Cardiac muscle cell (in vitro differentiated cells and primary cell): ENCODE measurements around the gene GHRHR. TPM values are rescaled to one million over a fixed set of nuclear protein-coding genes. Genes with fewer than 3 reads are reported as not detected.

Source experiments
- DNase-seq, 2 donors: peaks; one replicate each; pipeline versions ENCODE4 v3.0.0 to v3.0.0-alpha.2; 2010 to 2017; ENCODE audit warnings: low read depth in 1 of 2, low spot score in 1 of 2
- H3K27ac ChIP-seq: fragments of 200-600 bp; sonication (generic); 2 replicates; pipeline ENCODE4 v1.5.1; 2016
- H3K27me3 ChIP-seq: fragments of 200-600 bp; sonication (generic); 2 replicates; pipeline ENCODE4 v1.6.0; 2016; ENCODE audit warnings: control low read depth
- H3K36me3 ChIP-seq: fragments of 200-600 bp; sonication (generic); 2 replicates; pipeline ENCODE4 v1.5.1; 2016; ENCODE audit warnings: control low read depth
- H3K4me1 ChIP-seq: fragments of 200-600 bp; sonication (generic); 2 replicates; pipeline ENCODE4 v1.8.1; 2017; ENCODE audit warnings: low read depth, mild to moderate bottlenecking, mixed run types
- H3K4me3 ChIP-seq: fragments of 200-600 bp; sonication (generic); 2 replicates; pipeline ENCODE4 v1.5.1; 2016; ENCODE audit warnings: mild to moderate bottlenecking
- H3K9me3 ChIP-seq: fragments of 200-600 bp; sonication (generic); 2 replicates; pipeline ENCODE4 v1.5.1; 2017; ENCODE audit warnings: low read depth, mild to moderate bottlenecking, control low read depth
- CTCF ChIP-seq: IDR thresholded peaks from 2 replicates; pipeline ENCODE4 v1.5.1; 2012; ENCODE audit warnings: low read depth, mild to moderate bottlenecking, low read length
- polyA plus RNA-seq: library from polyadenylated mRNA; unstranded; fragments of >200 nt; fragmentation: Nextera tagmentation; extraction: Ambion mirVana; gene quantifications from 2 replicates; pipeline ENCODE4 v1.2.1, GENCODE V29; 2016
- total RNA-seq: library from RNA; depleted of rRNA; stranded (reverse); fragments of >200 nt; gene quantifications from 2 replicates; pipeline ENCODE4 v1.2.3, GENCODE V29; 2016

GHRHR gene
- total and polyA plus RNA-seq, 2 experiments from 2014 or later = not detected

GRCh38 chr7:30973292-30973691 is 9.5 kb downstream of the GHRHR start:
- peaks cover 20% of the 10 kb centered on the region for H3K27me3 ChIP-seq
- no peaks in the 10 kb centered on the region for H3K4me1 ChIP-seq
- no peak for DNase-seq
- H3K4me3 ChIP-seq = no peak overlapping the region
- no peaks in the 10 kb centered on the region for H3K36me3 ChIP-seq
- H3K27ac ChIP-seq = no peak overlapping the region
- H3K9me3 ChIP-seq = no peaks in the 10 kb centered on the region
- TF ChIP-seq CTCF = no peak

- no peak for TF ChIP-seq CTCF
Observed at GRCh38 chr7:30973791-30974604, 10.2 kb downstream of the GHRHR start.

GRCh38 chr7:30974605-30975255 is 11.0 kb downstream of the GHRHR start:
- TF ChIP-seq CTCF = peak; percentile 80
- peaks cover 35% of the 10 kb centered on the region for H3K27me3 ChIP-seq

More at GRCh38 chr7:30973791-30974604, 10.2 kb downstream of the GHRHR start:
- H3K4me3 ChIP-seq = no peak overlapping the region
- no peaks in the 10 kb centered on the region for H3K9me3 ChIP-seq
- no peaks in the 10 kb centered on the region for H3K36me3 ChIP-seq
- peaks cover 27% of the 10 kb centered on the region for H3K27me3 ChIP-seq
- no peak overlapping the region for H3K27ac ChIP-seq
- no peak for DNase-seq
- no peaks in the 10 kb centered on the region for H3K4me1 ChIP-seq

GRCh38 chr7:30975256-30975899 is 11.6 kb downstream of the GHRHR start:
- Histone ChIP-seq H3K27ac (no peak overlapping the region), H3K27me3 (peaks cover 38% of the 10 kb centered on the region), H3K9me3 (no peaks in the 10 kb centered on the region), H3K36me3 (no peaks in the 10 kb centered on the region), H3K4me3 (no peak overlapping the region), H3K4me1 (no peaks in the 10 kb centered on the region)
- no peak for DNase-seq
- no peak for TF ChIP-seq CTCF

More at GRCh38 chr7:30974605-30975255, 11.0 kb downstream of the GHRHR start:
- Histone ChIP-seq H3K27ac (no peak overlapping the region), H3K4me3 (no peak overlapping the region), H3K9me3 (no peaks in the 10 kb centered on the region), H3K4me1 (no peaks in the 10 kb centered on the region), H3K36me3 (no peaks in the 10 kb centered on the region)
- peak; percentile 69 to 85 for DNase-seq

DNA sequence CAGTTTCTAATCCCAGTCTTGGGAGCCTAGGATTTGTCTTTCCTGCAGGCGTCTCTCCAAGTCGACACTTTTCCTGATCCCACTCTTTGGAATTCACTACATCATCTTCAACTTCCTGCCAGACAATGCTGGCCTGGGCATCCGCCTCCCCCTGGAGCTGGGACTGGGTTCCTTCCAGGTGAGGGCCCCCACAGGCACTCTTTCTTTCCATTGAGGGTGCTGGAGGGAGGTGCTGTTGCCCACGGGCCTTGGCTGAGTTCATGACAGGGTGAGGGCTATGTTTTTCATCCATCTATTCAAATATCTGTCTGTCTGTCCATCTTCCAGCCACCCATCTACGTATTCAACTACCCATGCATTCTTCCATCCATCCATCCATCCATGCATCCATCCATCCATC is 12.6 kb downstream of the GHRHR start:
- Histone ChIP-seq H3K4me3 (no peak overlapping the region), H3K4me1 (no peaks in the 10 kb centered on the region), H3K36me3 (no peaks in the 10 kb centered on the region), H3K27ac (no peak overlapping the region), H3K27me3 (peaks cover 41% of the 10 kb centered on the region), H3K9me3 (no peaks in the 10 kb centered on the region)
- TF ChIP-seq CTCF = no peak
- no peak for DNase-seq
